H9 (cell line): ENCODE measurements around the gene SLC30A7. TPM values are rescaled to one million over a fixed set of nuclear protein-coding genes. Genes with fewer than 3 reads are reported as not detected.

ENCODE experiments used
- DNase-seq: peaks from one replicate; pipeline ENCODE4 v3.0.0-alpha.2; 2017
- H2AFZ ChIP-seq: one replicate; pipeline ENCODE4 v1.6.1; 2013; ENCODE audit warnings: mild to moderate bottlenecking, low read length, control low read depth, moderate library complexity
- H2AK5ac ChIP-seq: 2 replicates; pipeline ENCODE4 v1.6.1; 2013; ENCODE audit warnings: low read length, control low read depth, mixed read lengths; ENCODE audit not compliant: insufficient read length
- H2BK120ac ChIP-seq: one replicate; pipeline ENCODE4 v1.6.1; 2013; ENCODE audit warnings: low read depth, mild to moderate bottlenecking, low read length, control low read depth, inconsistent platforms; ENCODE audit not compliant: poor library complexity, severe bottlenecking
- H2BK12ac ChIP-seq: 2 replicates; pipeline ENCODE4 v1.6.1; 2013; ENCODE audit warnings: low read length, control low read depth, mixed read lengths, low read depth; ENCODE audit not compliant: insufficient read length
- H2BK15ac ChIP-seq: 2 replicates; pipeline ENCODE4 v1.6.1; 2013; ENCODE audit warnings: low read depth, low read length, control low read depth
- H2BK20ac ChIP-seq: one replicate; pipeline ENCODE4 v1.6.1; 2013; ENCODE audit warnings: low read depth, mild to moderate bottlenecking, low read length, control low read depth, inconsistent platforms; ENCODE audit not compliant: poor library complexity, severe bottlenecking
- H2BK5ac ChIP-seq: 2 replicates; pipeline ENCODE4 v1.6.1; 2013; ENCODE audit warnings: low read length, control low read depth, mixed read lengths; ENCODE audit not compliant: insufficient read length
- H3K14ac ChIP-seq: 2 replicates; pipeline ENCODE4 v1.6.1; 2013; ENCODE audit warnings: low read length, control low read depth; ENCODE audit not compliant: insufficient read depth
- H3K18ac ChIP-seq: 2 replicates; pipeline ENCODE4 v1.6.1; 2013; ENCODE audit warnings: low read depth, mild to moderate bottlenecking, mixed read lengths, low read length, control low read depth; ENCODE audit not compliant: insufficient read length
- H3K23ac ChIP-seq: 2 replicates; pipeline ENCODE4 v1.6.1; 2013; ENCODE audit warnings: low read length, control low read depth, mixed read lengths, low read depth; ENCODE audit not compliant: insufficient read length
- H3K23me2 ChIP-seq: 2 replicates; pipeline ENCODE4 v1.6.1; 2013; ENCODE audit warnings: low read depth, mild to moderate bottlenecking, mixed read lengths, low read length, control low read depth; ENCODE audit not compliant: insufficient read length, poor library complexity, severe bottlenecking
- H3K27ac ChIP-seq: 2 replicates; pipeline ENCODE4 v1.5.1; 2013; ENCODE audit warnings: low read length, control low read depth, mixed read lengths, low read depth; ENCODE audit not compliant: insufficient read length
- H3K27me3 ChIP-seq: 2 replicates; pipeline ENCODE4 v1.6.1; 2013; ENCODE audit warnings: low read length, control low read depth, inconsistent platforms; ENCODE audit not compliant: insufficient read depth
- H3K4ac ChIP-seq: 2 replicates; pipeline ENCODE4 v1.6.1; 2013; ENCODE audit warnings: low read depth, mild to moderate bottlenecking, control low read depth, inconsistent platforms, low read length, moderate library complexity
- H3K4me1 ChIP-seq: 2 replicates; pipeline ENCODE4 v1.6.1; 2013; ENCODE audit warnings: low read length, control low read depth, inconsistent platforms; ENCODE audit not compliant: insufficient read depth
- H3K4me2 ChIP-seq: 2 replicates; pipeline ENCODE4 v1.6.1; 2013; ENCODE audit warnings: low read length, control low read depth, mixed read lengths; ENCODE audit not compliant: insufficient read length, insufficient read depth
- H3K56ac ChIP-seq: 2 replicates; pipeline ENCODE4 v1.6.1; 2013; ENCODE audit warnings: low read depth, mild to moderate bottlenecking, mixed read lengths, low read length, control low read depth; ENCODE audit not compliant: insufficient read length
- H3K79me1 ChIP-seq: 2 replicates; pipeline ENCODE4 v1.6.1; 2013; ENCODE audit warnings: low read depth, mild to moderate bottlenecking, moderate library complexity, low read length, control low read depth, inconsistent platforms; ENCODE audit not compliant: insufficient read depth, poor library complexity, severe bottlenecking
- H3K79me2 ChIP-seq: 2 replicates; pipeline ENCODE4 v1.6.1; 2013; ENCODE audit warnings: low read length, control low read depth, inconsistent platforms; ENCODE audit not compliant: insufficient read depth
- H3K9ac ChIP-seq: 2 replicates; pipeline ENCODE4 v1.6.1; 2013; ENCODE audit warnings: low read length, control low read depth, mixed read lengths; ENCODE audit not compliant: insufficient read length; ENCODE audit errors: extremely low read depth
- H3K9me3 ChIP-seq: one replicate; pipeline ENCODE4 v1.6.1; 2013; ENCODE audit warnings: low read depth, low read length, inconsistent platforms; ENCODE audit not compliant: control insufficient read depth
- H3T11ph ChIP-seq: one replicate; pipeline ENCODE4 v1.6.1; 2013; ENCODE audit warnings: mild to moderate bottlenecking, low read length, control low read depth, inconsistent platforms
- H4K20me1 ChIP-seq: one replicate; pipeline ENCODE4 v1.6.1; 2013; ENCODE audit not compliant: control insufficient read depth, insufficient read length, insufficient read depth
- H4K5ac ChIP-seq: 2 replicates; pipeline ENCODE4 v1.6.1; 2013; ENCODE audit warnings: low read depth, mild to moderate bottlenecking, mixed read lengths, low read length, control low read depth; ENCODE audit not compliant: insufficient read length
- H4K8ac ChIP-seq: replicated peaks from 2 replicates; pipeline ENCODE4 v1.6.1; 2013; ENCODE audit warnings: low read length, control low read depth, mixed read lengths, low read depth; ENCODE audit not compliant: insufficient read length
- H4K91ac ChIP-seq: 2 replicates; pipeline ENCODE4 v1.6.1; 2013; ENCODE audit warnings: low read depth, mild to moderate bottlenecking, moderate library complexity, mixed read lengths, low read length, control low read depth; ENCODE audit not compliant: insufficient read length
- H3K27ac Mint-ChIP-seq, 3 experiments: 2 replicates in 2 of 3; 3 replicates in 1 of 3; pipeline ENCODE4 v1.8.0; 2020 to 2021; ENCODE audit warnings: mixed read lengths in 3 of 3, mild to moderate bottlenecking in 1 of 3, moderate library complexity in 1 of 3
- H3K27me3 Mint-ChIP-seq: 2 replicates; pipeline ENCODE4 v1.8.0; 2021; ENCODE audit warnings: low read depth, mild to moderate bottlenecking, moderate library complexity, mixed read lengths
- H3K36me3 Mint-ChIP-seq, 3 experiments: 2 replicates in 2 of 3; 3 replicates in 1 of 3; pipeline ENCODE4 v1.8.0; 2020 to 2021; ENCODE audit warnings: low read depth in 3 of 3, mixed read lengths in 3 of 3; ENCODE audit not compliant: insufficient read depth in 1 of 3
- H3K4me1 Mint-ChIP-seq, 2 experiments: 2 replicates each; pipeline ENCODE4 v1.8.0; 2020; ENCODE audit warnings: mixed read lengths in 2 of 2
- H3K4me3 Mint-ChIP-seq, 2 experiments: 2 replicates in 1 of 2; 3 replicates in 1 of 2; pipeline ENCODE4 v1.8.0; 2020 to 2021; ENCODE audit warnings: mild to moderate bottlenecking in 2 of 2, mixed read lengths in 2 of 2, moderate library complexity in 1 of 2
- H3K9me3 Mint-ChIP-seq, 2 experiments: 2 replicates in 1 of 2; 3 replicates in 1 of 2; pipeline ENCODE4 v1.8.0; 2020; ENCODE audit warnings: mild to moderate bottlenecking in 2 of 2, mixed read lengths in 2 of 2, moderate library complexity in 1 of 2
- total RNA-seq: library from RNA; stranded (reverse); gene quantifications from 2 replicates; pipeline ENCODE4 v1.2.1, GENCODE V29; 2021
- TF ChIP-seq, protein P1 (sequence below): fragments of 200-600 bp; sonication (generic); conservative IDR thresholded peaks from 3 replicates; pipeline ENCODE4 v1.8.0; 2021; ENCODE audit warnings: antibody characterized with exemption, mild to moderate bottlenecking

Gene SLC30A7
- total RNA-seq, 1 experiment from 2014 or later: 25.6 TPM

DNA sequence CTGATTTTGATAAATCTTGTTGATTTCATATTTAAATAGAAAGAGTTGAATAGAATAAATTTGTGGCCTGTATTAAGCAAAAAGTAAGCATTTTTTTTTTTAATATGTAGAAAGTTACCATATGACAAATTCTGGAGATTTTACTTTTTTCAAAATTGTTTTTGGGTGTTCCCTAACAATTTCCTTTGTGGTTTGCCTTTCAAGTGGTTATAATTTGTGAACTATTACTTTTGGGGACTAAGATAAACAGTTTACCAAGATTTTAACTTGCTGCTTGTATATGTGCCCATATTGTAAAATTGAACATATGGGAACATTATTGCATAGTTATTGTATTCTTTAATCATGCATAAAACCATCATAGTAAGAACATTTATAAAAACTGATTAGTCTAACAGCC, 34.6 kb downstream of the SLC30A7 start:
- Histone ChIP-seq H2AFZ (no peak overlapping the region), H3K4ac (no peak overlapping the region), H2AK5ac (no peak overlapping the region), H3T11ph (no peak overlapping the region), H3K56ac (no peak overlapping the region), H3K23me2 (no peaks in the 10 kb centered on the region), H3K14ac (no peak overlapping the region), H2BK20ac (no peak overlapping the region), H4K91ac (no peak overlapping the region), H3K4me2 (no peak overlapping the region), H3K4me1 (no peaks in the 10 kb centered on the region), H4K20me1 (no peaks in the 10 kb centered on the region), H3K9me3 (no peaks in the 10 kb centered on the region), H3K9ac (no peak overlapping the region), H3K27me3 (no peaks in the 10 kb centered on the region), H3K27ac (no peak overlapping the region), H3K23ac (no peak overlapping the region), H3K79me2 (no peaks in the 10 kb centered on the region), H4K5ac (no peak overlapping the region), H2BK15ac (no peak overlapping the region), H3K79me1 (no peaks in the 10 kb centered on the region), H2BK12ac (no peak overlapping the region), H2BK5ac (no peak overlapping the region), H3K18ac (no peak overlapping the region), H4K8ac (no peak overlapping the region), H2BK120ac (no peak overlapping the region)
- Mint-ChIP-seq H3K4me3 (no peak overlapping the region), H3K36me3 (peaks cover 12 to 36% (median 19%) of the 10 kb centered on the region in 3 experiments), H3K27me3 (no peaks in the 10 kb centered on the region), H3K9me3 (0 out of 5 replicates have a peak, but pooled peaks cover 0 to under 1% of the 10 kb centered on the region in 2 experiments), H3K4me1 (no peaks in the 10 kb centered on the region), H3K27ac (no peak overlapping the region)
- no peak for DNase-seq
- TF ChIP-seq, protein P1, sequence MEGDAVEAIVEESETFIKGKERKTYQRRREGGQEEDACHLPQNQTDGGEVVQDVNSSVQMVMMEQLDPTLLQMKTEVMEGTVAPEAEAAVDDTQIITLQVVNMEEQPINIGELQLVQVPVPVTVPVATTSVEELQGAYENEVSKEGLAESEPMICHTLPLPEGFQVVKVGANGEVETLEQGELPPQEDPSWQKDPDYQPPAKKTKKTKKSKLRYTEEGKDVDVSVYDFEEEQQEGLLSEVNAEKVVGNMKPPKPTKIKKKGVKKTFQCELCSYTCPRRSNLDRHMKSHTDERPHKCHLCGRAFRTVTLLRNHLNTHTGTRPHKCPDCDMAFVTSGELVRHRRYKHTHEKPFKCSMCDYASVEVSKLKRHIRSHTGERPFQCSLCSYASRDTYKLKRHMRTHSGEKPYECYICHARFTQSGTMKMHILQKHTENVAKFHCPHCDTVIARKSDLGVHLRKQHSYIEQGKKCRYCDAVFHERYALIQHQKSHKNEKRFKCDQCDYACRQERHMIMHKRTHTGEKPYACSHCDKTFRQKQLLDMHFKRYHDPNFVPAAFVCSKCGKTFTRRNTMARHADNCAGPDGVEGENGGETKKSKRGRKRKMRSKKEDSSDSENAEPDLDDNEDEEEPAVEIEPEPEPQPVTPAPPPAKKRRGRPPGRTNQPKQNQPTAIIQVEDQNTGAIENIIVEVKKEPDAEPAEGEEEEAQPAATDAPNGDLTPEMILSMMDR: no peak
